Occipital lobe (tissue), 1 donor: ENCODE measurements around the gene ZNHIT6. TPM values are rescaled to one million over a fixed set of nuclear protein-coding genes. Genes with fewer than 3 reads are reported as not detected.

Source experiments
- total RNA-seq: library from RNA; depleted of rRNA; stranded (reverse); fragments of >200 nt; gene quantifications from one replicate; pipeline ENCODE4 v1.2.3, GENCODE V29; 2014

The ZNHIT6 gene
- total RNA-seq, 1 donor from 2014 or later: 12.8 TPM

Other genes with a start within 250 kb of the ZNHIT6 start
- 37.3 TPM for gene DDAH1, start 243.3 kb downstream of the ZNHIT6 start, total RNA-seq
- gene CCN1, start 127.7 kb downstream of the ZNHIT6 start, total RNA-seq: 3.7 TPM